Activated naive CD8-positive, alpha-beta T cell treated with anti-CD3 and anti-CD28 coated beads, Interleukin-2, amount 10 ng/mL, durations not matched to agents 7 days and 5 days (primary cell): ENCODE data around the gene IQUB. TPM values are rescaled to one million over a fixed set of nuclear protein-coding genes. Genes with fewer than 3 reads are reported as not detected.
"Not testable (repeated sequence)": the region's sequence is repeated elsewhere in the genome, so short reads cannot be mapped to it uniquely, and the experiment has no call there.

Experiments used
- ATAC-seq: fragments of 150-1000 bp; cut with Tn5 transposase; one replicate; pipeline ENCODE4 v1.10.0; 2021; ENCODE audit warnings: low read depth, moderate library complexity
- POLR2A ChIA-PET: fragments of 350-600 bp; sonication (Branson Sonifier 250); formaldehyde crosslinking; loops from one replicate; lab custom pipeline; 2021; ENCODE audit warnings: antibody characterized with exemption; lab: Charles Lee
- DNase-seq: peaks from one replicate; pipeline ENCODE4 v3.0.0; 2021
- H3K27ac Mint-ChIP-seq: one replicate; pipeline ENCODE4 v1.8.0; 2022; ENCODE audit warnings: mild to moderate bottlenecking, mixed read lengths
- H3K27me3 Mint-ChIP-seq: one replicate; pipeline ENCODE4 v1.8.0; 2022; ENCODE audit warnings: mild to moderate bottlenecking, moderate library complexity, mixed read lengths
- H3K36me3 Mint-ChIP-seq: one replicate; pipeline ENCODE4 v1.8.0; 2021; ENCODE audit warnings: mild to moderate bottlenecking, mixed read lengths
- H3K4me1 Mint-ChIP-seq: one replicate; pipeline ENCODE4 v1.8.0; 2021; ENCODE audit warnings: mixed read lengths
- H3K4me3 Mint-ChIP-seq: one replicate; pipeline ENCODE4 v1.8.0; 2022; ENCODE audit warnings: mild to moderate bottlenecking, moderate library complexity, mixed read lengths
- H3K9me3 Mint-ChIP-seq: one replicate; pipeline ENCODE4 v1.8.0; 2021; ENCODE audit warnings: mixed read lengths
- total RNA-seq, 2 experiments: library from RNA; stranded (reverse); gene quantifications; one replicate each; pipeline ENCODE4 v1.2.3, GENCODE V29; 2021

The IQUB gene
- total RNA-seq, 2 experiments from 2014 or later = not detected

GRCh38 chr7:123407951-123408350, 126.4 kb downstream of the IQUB start:
- H3K36me3 Mint-ChIP-seq, H3K27ac Mint-ChIP-seq, H3K4me3 Mint-ChIP-seq, POLR2A ChIA-PET, DNase-seq, H3K4me1 Mint-ChIP-seq, H3K27me3 Mint-ChIP-seq, ATAC-seq, H3K9me3 Mint-ChIP-seq: not testable (repeated sequence)

Other genes starting within 250 kb of the IQUB start
- 10 to 100 TPM; 51.7 to 56.1 TPM for gene NDUFA5, start 23.2 kb upstream of the IQUB start, total RNA-seq
- gene ASB15, start 67.2 kb upstream of the IQUB start, total RNA-seq = not detected
- gene LMOD2, start 121.3 kb upstream of the IQUB start, total RNA-seq = not detected
- 10 to 100 TPM; 11.8 to 12.0 TPM for gene WASL, start 214.4 kb upstream of the IQUB start, total RNA-seq